Measurements from ENCODE around the gene GRIA3. TPM values are rescaled to one million over a fixed set of nuclear protein-coding genes. Genes with fewer than 3 reads are reported as not detected.

GRIA3 gene
- total RNA-seq, 1 donor from 2014 or later, result not detected

GRCh38 chrX:123464709-123465108, 280.6 kb downstream of the GRIA3 start:
- no peaks in the 10 kb centered on the region for H3K27me3 Mint-ChIP-seq
- TF ChIP-seq CTCF (IDR thresholded peaks at IDR 0.05), result no peak
- CTCF ChIA-PET, result no interaction called here
- H3K4me1 Mint-ChIP-seq, result no peaks in the 10 kb centered on the region
- no peak overlapping the region for H3K4me3 Mint-ChIP-seq
- H3K9me3 Mint-ChIP-seq, result no peaks in the 10 kb centered on the region
- no peaks in the 10 kb centered on the region for H3K36me3 Mint-ChIP-seq (ENCODE audit: low read depth)
- DNase-seq (no peak), ATAC-seq (ENCODE audit: low read depth) (no peak)
- intact Hi-C loops (cut with micrococcal nuclease), result no loop called here
- POLR2A ChIA-PET, result no interaction called here
- no peak overlapping the region for H3K27ac Mint-ChIP-seq

GRCh38 chrX:123468481-123468880, 284.4 kb downstream of the GRIA3 start:
- ATAC-seq (ENCODE audit: low read depth) (no peak), DNase-seq (no peak)
- Mint-ChIP-seq H3K36me3 (ENCODE audit: low read depth) (no peaks in the 10 kb centered on the region), H3K4me1 (no peaks in the 10 kb centered on the region), H3K4me3 (no peak overlapping the region), H3K9me3 (no peaks in the 10 kb centered on the region), H3K27me3 (no peaks in the 10 kb centered on the region), H3K27ac (no peak overlapping the region)
- ChIA-PET CTCF (no interaction called here), POLR2A (no interaction called here)
- intact Hi-C loops (cut with micrococcal nuclease), result no loop called here
- no peak for TF ChIP-seq CTCF (IDR thresholded peaks at IDR 0.05)

- CTCF ChIA-PET, result no interaction called here
- DNase-seq (no peak), ATAC-seq (ENCODE audit: low read depth) (no peak)
- Mint-ChIP-seq H3K9me3 (no peaks in the 10 kb centered on the region), H3K4me1 (no peaks in the 10 kb centered on the region), H3K27ac (no peak overlapping the region), H3K27me3 (no peaks in the 10 kb centered on the region), H3K36me3 (ENCODE audit: low read depth) (no peaks in the 10 kb centered on the region), H3K4me3 (no peak overlapping the region)
- no peak for TF ChIP-seq CTCF (IDR thresholded peaks at IDR 0.05)
- POLR2A ChIA-PET, result no interaction called here
- intact Hi-C loops (cut with micrococcal nuclease), result no loop called here
These were observed 291.1 kb downstream of the GRIA3 start for GRCh38 chrX:123475068-123475724.

- no peaks in the 10 kb centered on the region for H3K4me1 Mint-ChIP-seq
- no peak overlapping the region for H3K4me3 Mint-ChIP-seq
- intact Hi-C loops (cut with micrococcal nuclease), result no loop called here
- DNase-seq, result no peak
- ChIA-PET CTCF (no interaction called here), POLR2A (no interaction called here)
- no peak for TF ChIP-seq CTCF (IDR thresholded peaks at IDR 0.05)
- no peak for ATAC-seq (ENCODE audit: low read depth)
- H3K27me3 Mint-ChIP-seq, result no peaks in the 10 kb centered on the region
- no peaks in the 10 kb centered on the region for H3K9me3 Mint-ChIP-seq
- no peak overlapping the region for H3K27ac Mint-ChIP-seq
- H3K36me3 Mint-ChIP-seq (ENCODE audit: low read depth), result no peaks in the 10 kb centered on the region
These were observed 292.6 kb downstream of the GRIA3 start for GRCh38 chrX:123476611-123477219.

GRCh38 chrX:123477673-123478072, 293.6 kb downstream of the GRIA3 start:
- H3K4me1 Mint-ChIP-seq, result no peaks in the 10 kb centered on the region
- intact Hi-C loops (cut with micrococcal nuclease), result no loop called here
- no peaks in the 10 kb centered on the region for H3K27me3 Mint-ChIP-seq
- TF ChIP-seq CTCF (IDR thresholded peaks at IDR 0.05), result no peak
- H3K27ac Mint-ChIP-seq, result no peak overlapping the region
- CTCF ChIA-PET, result no interaction called here
- DNase-seq (no peak), ATAC-seq (ENCODE audit: low read depth) (no peak)
- POLR2A ChIA-PET, result no interaction called here
- no peak overlapping the region for H3K4me3 Mint-ChIP-seq
- no peaks in the 10 kb centered on the region for H3K9me3 Mint-ChIP-seq
- no peaks in the 10 kb centered on the region for H3K36me3 Mint-ChIP-seq (ENCODE audit: low read depth)
